Activated CD8-positive, alpha-beta memory T cell treated with anti-CD3 and anti-CD28 coated beads, Interleukin-2, amount 50 U/mL, for 4 hours (primary cell): ENCODE data around the gene SNX24.
"Not testable (repeated sequence)": the region's sequence is repeated elsewhere in the genome, so short reads cannot be mapped to it uniquely, and the experiment has no call there.

ENCODE experiments used
- DNase-seq: peaks from one replicate; pipeline ENCODE4 v3.0.0-alpha.2; 2020

The SNX24 gene

DNA sequence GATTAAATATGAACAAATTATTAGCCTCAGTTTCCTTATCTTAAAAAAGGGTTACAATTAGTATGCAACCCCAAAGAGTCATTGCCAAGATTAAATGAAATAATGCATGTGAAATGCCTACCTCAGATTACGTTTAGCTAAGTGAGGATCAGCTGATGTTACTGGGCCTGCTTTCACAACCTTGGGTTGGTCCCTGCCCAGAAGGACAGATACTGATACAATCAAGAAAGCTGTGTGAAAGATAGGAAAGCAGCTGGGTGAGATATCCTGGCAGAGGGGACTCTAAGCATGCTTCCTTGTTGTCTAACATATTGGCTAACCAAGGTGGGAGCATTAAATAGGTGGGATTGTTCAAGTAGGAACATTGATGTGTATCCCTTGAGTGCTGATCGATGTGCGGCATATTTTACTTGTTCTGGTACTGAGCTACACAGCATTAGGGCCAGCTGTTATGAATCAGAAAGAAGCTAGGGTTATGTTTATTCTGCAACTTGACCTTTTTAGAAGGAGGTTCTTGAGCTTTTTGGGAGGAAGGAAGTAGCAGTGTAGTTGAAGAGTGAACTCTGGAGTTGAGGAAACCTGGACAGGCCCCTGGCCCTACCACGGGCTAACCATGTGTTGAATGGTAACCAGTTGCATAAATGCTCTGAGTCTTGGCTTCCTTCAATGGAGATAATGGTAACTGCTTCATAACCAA, 28.9 kb downstream of the SNX24 start:
- no peak for DNase-seq

DNA sequence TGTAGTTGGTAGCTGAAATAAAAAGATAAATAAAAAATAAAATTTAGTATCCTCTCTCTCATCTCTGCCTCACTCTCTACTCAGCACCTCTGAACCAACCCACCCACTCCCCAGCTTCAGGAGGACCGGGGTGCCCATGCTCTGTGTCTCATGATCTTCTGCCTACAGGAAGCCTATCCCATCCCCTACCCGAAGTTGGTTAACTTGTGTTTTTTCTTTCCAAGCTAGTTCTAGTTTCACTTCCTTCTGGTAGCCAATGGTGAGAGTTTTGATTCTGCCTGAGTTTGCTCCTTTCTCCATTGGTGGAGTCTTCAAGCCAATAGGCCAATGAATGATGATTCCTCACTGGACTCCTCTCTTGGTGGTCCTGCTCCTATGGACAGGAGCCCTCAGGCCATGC, 32.1 kb downstream of the SNX24 start:
- no peak for DNase-seq

DNA sequence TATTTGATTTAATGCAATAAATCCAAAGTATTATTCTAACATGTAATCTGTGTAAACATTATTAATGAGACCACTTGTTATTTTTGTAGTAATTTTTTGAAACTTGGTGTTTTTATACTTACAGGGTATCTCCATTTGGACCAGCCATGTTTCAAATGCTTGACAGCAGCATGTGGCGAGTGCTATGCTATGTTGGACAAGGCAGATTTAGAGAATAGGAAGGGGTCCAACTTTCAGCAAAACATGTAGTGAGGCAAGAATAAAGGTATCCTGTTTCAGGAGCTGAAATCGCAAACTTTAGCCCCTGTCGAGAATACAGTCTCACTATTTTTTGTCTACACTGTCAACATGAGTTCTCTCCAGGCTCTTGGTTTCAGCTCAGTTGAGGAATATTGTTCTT, 33.7 kb downstream of the SNX24 start:
- DNase-seq: no peak

DNA sequence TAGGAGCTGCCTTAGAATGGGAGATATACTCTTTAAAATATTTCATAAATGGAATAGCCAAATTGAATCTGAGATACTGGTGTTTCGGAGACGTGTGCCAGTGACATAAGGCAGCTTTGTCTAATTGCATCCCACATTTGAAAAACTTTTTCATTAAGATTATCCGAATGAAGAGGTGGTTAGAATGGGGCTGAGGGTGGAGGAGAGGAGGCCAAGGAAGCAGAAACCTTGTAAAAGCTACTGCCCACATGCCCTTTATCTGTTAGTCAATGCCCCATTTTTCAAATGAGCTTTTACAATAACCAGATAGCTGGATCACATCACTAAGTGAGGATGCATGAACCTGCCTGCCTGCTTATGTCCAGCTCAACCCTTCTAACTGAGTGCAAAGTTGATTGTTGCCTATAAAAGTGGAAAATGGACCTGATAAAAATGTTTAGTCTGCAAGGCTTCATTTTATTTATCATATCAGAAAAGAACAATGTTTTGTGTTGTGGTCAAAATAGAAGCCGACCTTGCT, 34.8 kb downstream of the SNX24 start:
- no peak for DNase-seq

DNA sequence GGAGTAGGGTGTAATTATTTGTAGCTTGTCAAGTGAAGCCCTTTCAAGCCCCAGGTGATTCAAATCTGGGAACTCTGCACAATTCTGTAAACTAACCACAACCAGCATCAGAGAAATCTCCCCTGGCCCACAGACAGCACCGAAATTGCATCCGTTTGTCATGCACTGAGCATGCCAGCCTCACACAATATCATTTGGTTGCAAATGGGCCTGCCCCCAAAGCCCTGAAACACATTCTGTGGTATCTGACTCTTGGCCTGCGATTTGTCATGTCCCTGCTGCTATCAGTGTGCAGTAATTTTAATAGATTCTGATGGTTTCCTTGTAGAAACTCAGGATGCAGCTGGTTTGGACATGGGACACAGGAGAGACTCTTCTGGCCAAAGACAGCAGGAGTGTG, 35.3 kb downstream of the SNX24 start:
- no peak for DNase-seq

DNA sequence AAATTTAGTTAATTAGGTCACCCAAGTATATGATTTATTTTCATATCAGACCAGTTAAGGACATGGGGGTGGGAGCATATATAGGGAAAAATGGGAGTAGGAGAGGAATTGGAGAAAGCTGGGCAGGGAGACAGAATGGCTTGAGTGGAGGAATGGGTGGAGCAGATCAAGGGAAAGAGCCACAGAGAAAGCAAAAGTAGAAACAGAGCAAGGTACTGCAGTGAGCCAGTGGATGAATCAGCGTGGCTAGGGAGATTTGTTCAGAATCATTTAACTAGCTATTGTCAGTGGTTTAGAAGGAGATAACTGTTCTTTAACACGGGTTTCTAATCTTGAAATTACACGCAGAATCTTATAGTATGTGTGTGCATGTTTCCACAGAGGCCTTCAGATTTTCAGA, 37.4 kb downstream of the SNX24 start:
- no peak for DNase-seq

DNA sequence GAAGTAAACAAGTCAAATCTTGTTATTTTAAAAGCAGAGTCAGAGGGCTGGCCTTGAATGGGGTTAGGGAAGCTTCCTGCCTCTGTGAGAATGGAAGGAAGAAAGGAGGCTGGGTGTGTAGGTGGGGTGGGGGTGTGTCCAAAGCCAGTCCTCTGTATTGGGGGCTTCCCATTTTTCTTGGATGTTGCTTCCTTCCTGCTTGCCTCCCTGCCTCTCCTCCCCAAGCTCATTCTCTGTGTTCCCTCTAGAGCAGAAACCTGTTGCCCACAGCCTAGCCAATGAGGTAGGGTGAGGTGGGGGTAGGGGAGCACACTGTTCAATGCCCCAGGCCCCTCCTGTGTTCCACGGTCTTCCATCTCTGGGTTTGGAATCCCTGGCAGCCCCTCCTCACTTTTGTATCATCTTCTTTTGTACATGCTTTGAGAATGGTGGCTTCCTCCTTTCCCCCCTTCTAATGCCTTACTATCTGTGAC, 39.7 kb downstream of the SNX24 start:
- no peak for DNase-seq

DNA sequence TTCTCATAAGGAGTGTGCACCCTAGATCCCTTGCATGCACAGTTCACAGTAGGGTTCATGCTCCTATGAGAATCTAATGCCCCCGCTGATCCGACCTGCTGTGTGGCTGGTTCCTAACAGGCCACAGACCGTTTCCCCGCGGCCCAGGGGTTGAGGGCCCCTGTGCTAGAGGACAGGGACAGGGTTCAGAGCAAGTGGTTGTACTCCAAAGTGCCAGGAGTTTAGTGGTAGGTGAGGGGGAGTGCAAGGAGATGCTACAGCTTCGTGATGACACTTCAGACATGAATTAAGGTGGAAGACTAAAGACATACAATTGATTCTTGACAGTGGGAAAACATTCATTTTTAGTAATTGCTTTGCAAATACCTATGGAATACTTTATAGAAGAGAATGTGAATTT, 40.5 kb downstream of the SNX24 start:
- no peak for DNase-seq

DNA sequence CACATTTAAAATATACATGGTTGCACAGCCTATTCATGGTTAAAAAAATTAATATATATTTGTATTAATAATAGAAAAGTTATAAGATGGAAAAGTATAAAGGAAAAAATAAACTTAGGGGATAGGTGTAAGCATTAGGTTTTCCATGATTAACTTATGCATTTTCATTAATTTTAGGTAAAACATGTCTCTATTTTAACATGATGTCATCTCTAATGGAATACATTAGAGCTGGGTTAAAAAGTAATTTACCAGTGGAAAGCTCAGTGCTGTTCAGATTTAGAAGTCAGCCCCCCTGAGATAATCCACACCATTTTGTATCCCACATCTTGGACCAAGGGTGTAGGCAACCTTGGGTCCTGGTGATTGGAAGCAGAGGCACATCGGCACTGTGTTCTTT, 49.7 kb downstream of the SNX24 start:
- no peak for DNase-seq

DNA sequence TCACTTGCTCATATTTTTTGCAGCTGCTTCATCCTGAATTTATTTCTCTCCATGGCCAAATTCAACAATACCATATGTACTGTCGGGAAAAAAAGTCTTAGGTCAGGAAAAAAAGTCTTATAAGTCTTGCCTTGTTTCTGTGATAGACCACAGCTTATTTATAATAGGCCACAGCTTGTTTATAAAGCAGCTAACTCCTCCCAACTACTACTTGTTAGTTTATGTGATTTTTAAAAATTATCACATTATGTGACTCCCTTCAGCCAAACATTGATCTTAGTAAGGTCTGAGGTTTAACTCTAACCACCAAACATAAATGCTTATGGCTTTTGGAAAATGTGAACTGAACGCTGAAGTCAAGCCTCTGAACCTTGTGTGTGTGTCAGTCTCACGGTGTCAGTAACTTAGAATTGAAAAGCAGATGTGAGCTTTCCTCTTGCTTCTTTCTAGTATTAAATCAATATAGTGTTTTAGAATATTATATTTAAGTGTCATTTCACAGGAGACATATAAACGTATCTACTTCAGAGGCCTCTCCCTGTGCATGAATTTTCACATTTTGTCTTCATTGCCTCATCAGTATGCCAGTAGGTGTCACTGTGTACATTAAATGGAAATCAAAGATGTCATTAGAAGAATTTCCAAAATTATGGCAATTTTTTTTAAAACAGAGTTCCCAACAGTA, 51.3 kb downstream of the SNX24 start:
- no peak for DNase-seq

DNA sequence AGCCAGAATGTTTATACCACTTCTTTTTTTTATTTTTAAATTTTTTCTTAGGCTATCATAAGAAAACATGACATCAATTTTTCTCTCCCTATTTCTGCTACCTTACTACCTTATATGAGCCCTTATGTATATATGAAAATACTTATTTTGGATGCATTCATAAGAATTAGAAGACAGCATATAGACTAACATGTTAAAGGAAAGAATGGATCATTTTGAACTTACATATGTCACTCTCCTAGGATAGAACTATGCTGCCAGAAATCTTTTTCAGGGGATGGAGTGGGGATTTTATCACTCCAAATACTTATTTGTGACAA, 51.8 kb downstream of the SNX24 start:
- DNase-seq: no peak

DNA sequence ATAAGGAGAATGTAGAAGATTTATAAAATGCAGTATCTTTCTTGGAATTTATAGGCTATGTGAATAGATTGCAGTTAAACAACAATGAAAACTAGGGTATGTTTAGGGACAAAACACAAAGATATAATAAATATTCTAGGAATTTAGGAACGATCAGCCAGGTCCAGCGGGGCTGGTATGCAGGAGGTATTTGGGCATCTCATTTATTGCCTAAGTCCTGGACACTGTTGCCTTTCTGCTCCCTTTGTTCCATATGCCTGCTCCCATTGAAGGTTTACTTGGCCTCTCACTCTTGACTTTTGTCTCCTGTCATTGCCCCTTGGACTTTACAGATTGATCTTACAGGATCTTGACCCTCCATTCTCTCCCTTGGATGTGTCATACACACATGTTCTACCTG, 55.9 kb downstream of the SNX24 start:
- DNase-seq: no peak

DNA sequence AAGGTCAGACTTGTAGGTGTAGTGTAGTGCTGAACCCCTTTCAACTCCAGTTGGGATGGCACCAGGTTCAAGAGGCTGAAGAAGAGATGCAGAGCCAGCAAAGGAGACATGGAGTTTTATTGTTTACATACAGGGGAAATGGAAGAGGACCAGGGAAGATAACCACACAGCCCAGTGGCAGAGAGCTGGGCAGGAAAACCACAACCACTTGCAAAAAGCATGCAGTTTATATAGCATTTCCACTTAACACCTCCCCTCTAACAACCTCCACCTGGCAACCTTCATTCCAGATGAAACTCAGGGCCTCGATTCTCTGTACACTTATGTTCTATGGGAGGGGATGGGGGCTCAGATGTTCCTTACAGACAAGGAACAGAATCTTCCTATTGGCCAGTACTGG, 56.9 kb downstream of the SNX24 start:
- no peak for DNase-seq

DNA sequence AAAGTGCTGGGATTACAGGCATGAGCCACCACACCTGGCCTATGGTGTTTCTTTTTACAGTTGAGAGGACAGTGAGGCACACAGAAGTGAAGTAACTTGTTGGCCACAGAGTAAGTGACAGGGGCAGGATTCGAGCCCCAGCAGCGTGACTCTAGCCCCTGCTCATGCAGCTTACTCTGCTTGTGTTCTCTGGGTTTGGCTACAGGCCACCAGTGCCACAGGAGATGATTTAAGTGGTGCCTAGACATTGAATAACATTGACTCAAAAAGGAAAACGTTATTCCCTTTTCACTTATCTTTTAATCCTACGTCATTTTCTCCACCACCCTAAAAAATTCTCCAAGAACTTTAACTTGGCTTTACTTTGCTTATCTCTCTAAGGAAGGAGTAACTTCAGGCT, 61.4 kb downstream of the SNX24 start:
- DNase-seq: no peak

DNA sequence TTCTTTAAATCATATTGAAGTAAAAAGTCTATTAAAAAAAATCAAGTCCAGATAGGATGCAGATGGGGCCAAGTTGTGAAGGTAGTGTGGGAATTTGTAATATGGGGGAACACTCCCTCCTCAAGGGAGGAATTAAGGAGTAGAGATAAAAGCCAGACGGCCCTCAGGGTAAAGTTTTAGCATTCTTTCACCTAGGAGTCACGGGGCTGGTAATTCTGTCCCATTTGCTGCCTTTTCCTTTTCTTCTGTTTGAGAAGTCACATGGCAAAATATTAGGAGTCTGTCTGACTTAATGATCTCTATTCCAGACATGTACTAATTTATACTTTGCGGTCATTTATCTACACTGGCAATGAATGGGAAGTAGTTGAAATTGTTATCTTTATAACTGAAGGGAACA, 61.9 kb downstream of the SNX24 start:
- no peak for DNase-seq

DNA sequence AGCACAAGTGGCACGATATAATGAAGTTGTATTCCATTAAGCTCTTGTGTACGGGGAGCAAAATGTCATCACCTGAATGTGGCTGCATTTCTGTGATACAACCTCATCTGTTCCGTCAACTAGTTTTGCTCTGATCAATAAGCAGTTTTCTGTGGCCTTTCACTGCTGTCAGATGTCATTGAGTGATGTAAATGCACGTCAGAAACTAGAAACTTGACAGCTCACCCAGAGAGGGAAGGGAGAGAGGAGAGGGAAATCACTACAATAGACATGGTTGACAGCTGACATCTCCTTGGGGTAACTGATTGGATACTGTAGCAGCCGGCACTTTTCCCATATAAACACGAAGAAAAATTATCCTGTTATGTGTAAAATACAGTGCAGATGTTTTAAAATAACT, 62.7 kb downstream of the SNX24 start:
- no peak for DNase-seq

DNA sequence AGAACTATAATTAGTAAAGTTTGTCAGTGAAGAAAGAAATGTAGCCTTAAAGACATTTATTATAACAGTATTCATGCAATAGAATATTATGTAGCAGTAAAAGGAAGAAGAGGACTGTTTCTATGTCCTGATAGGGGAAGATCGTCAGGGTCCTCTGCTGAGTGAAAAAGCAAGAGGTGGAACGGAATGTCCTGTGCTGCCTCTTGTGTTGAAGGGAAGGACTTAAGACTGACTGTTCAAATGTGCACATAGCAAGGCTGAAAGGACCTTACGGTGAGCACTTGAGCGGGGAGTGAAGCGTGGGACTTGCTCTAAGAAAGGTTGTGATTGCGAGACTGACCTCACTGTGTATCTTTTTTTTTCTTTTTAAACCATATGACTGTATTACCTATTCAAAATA, 63.2 kb downstream of the SNX24 start:
- DNase-seq: no peak

DNA sequence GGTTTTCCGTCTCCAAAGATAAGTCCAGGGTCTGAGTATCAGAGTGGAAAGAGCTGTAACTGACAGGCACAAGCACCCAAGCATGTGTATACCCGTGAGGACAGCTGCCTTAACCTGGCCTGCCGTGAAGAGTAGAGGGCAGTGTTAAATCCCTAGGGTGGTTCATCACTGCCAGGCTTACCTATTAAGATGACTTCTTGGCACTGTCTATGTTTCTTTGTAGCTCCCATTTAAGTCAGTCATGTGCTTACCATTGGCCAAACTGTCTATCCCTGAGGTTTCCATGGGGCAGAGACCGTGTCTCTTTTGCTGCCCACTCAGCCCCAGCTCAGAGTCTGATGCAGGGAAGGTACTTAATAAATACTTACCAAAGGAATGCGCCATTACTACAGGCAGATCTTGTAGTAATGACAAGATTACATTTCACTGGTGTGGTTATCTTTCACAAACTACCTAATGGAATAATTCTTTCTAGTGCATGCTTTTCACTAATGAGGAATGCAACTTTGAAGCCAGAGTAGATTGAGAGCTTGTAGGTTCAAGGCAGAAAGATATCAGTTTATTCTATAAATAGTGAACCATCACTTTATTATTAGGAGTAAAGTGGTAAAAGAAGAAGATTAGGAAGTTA, 64.2 kb downstream of the SNX24 start:
- DNase-seq: no peak

DNA sequence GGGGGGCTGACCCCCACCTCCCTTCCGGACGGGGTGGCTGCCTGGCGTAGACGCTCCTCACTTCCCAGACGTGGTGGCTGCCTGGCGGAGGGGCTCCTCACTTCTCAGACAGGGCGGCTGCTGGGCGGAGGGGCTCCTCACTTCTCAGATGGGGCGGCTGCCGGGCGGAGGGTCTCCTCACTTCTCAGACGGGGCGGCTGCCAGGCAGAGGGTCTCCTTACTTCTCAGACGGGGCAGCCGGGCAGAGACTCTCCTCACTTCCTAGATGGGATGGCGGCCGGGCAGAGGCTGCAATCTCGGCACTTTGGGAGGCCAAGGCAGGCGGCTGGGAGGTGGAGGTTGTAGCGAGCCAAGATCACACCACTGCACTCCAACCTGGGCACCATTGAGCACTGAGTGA, 68.0 kb downstream of the SNX24 start:
- DNase-seq: not testable (repeated sequence)

DNA sequence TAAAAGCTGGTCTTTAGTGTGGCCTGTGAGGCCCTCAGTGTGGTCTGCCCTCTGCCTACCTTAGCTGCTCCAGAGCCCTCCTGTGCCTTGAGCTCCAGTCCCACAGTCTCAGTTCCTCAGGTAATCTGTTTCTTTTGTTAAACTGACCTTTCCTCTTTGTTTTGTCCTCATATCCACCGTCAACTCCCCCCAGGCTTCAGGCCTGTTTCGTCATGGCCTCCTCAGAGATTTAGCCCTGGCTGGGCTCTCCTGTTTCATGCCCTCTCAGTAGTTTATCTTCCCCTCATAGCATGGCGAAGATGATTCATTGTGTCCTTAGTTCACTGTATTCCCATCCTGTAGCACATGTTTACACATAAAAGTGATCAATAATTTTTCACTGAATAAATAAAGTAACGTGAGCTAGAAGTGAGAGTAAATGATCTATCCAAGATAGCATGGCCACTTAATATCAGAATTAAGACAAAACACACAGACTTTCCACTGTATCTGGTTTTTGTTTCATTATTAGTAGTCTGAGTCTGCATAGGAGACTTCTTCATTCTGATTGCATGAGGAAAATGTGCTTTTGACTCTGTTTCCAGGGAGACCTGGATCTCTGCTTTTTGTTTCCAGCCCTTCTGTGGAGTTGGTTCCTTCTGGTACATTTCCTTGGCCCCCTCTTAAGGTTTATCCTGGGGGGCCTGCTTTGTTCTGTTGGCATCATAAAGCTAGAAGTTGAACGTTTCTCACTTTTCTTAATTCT, 70.5 kb downstream of the SNX24 start:
- no peak for DNase-seq

DNA sequence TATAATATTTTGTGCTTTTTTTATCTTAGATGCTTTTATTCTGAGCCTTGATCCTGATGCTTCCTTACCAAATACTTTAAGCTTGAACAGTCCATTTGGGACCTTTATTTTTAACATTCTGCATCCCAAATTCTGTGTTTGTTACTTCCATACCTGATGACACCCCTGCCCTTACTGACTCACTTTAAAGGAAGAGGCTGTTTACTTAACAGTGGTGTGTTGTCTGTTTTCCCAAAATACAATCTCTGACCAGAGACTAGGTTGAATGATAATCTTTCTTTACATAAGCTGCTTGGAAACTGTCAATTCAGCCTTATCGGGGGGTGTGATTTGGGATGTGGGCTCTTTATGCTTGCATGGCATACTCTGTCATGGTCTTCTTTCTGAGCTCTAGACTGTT, 71.1 kb downstream of the SNX24 start:
- DNase-seq: no peak

DNA sequence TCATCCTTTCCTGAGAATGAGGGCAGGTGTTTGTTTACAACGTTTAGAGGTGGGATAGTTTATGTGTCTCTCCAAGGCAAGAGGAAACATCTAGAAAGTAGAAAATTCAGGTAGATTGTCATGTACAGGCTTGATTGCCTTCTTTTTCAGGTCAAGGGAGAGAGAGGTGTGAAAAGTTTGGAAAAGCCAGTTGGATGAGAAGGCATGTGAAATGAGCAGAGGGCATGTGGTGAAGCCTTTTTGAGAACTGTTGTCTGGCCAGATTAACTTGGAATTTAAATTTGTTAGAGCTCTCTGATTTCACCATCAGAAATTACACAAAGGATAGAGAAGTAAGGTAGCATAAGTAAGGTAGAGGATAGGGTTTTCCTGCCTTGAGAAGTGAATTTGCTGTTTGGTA, 74.6 kb downstream of the SNX24 start:
- no peak for DNase-seq

DNA sequence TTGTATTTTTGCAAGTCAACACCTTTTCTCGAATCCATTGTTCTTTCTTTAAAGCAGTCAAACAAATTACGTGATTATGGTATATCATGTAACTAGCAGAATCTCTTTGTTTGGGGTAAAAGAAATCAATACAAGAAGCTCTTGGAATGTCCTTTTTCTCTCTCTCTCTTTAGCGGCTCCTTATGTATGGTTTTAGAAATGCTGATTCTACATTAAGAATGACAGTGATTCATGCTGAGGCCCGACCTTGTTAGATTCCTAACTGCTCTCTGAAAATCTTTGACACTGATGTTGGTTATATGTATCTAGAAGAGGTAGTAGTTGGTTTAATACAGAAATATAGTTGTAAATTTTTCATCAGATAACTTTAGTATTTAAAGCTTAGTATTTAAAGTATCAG, 76.4 kb downstream of the SNX24 start:
- DNase-seq: no peak

DNA sequence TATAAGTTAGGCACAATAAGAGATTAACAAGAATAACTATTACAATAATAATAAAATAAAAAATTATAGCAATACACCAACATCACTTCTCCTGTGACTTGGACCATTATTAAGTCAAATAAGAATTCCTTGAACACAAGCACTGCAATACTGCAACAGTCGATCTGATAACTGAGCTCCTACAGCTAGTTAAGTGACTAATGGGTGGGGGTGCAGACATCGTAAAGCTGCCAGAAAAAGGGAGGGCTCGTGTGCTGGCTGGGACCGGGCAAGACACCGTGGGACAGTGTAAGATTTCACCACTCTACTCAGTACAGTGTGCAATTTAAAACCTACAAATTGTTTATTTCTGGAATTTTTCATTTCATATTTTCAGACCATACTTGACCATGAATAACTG, 78.8 kb downstream of the SNX24 start:
- no peak for DNase-seq
